Brain microvascular endothelial cell (primary cell): Measurements from ENCODE around the gene CHCHD6.

Experiments
- DNase-seq: peaks from one replicate; pipeline ENCODE4 v3.0.0-alpha.2; 2020
- H3K27ac ChIP-seq: fragments of 250-450 bp; sonication (Bioruptor Pico); 2 replicates; pipeline ENCODE4 v1.5.1; 2020; ENCODE audit warnings: mild to moderate bottlenecking, moderate library complexity
- H3K27me3 ChIP-seq: fragments of 250-450 bp; sonication (Bioruptor Pico); replicated peaks from 2 replicates; pipeline ENCODE4 v1.5.1; 2020; ENCODE audit warnings: mild to moderate bottlenecking
- H3K36me3 ChIP-seq: fragments of 250-450 bp; sonication (Bioruptor Pico); replicated peaks from 2 replicates; pipeline ENCODE4 v1.5.1; 2020; ENCODE audit warnings: mild to moderate bottlenecking
- H3K4me3 ChIP-seq: 2 replicates; pipeline ENCODE4 v1.5.1; 2011; ENCODE audit warnings: low read depth, mild to moderate bottlenecking, control low read depth, low read length, moderate library complexity
- CTCF ChIP-seq: IDR thresholded peaks from 2 replicates; pipeline ENCODE4 v1.5.1; 2011; ENCODE audit warnings: low read depth, mild to moderate bottlenecking, moderate library complexity, low read length, control low read depth, inconsistent platforms; ENCODE audit errors: missing control alignments
- in situ Hi-C: cut with HindIII; loops from 2 replicates; pipeline ENCODE4 v1.10.0; 2017; ENCODE audit warnings: low sequenced_read_pairs, low pct_ligation_motif_present

The CHCHD6 gene

GRCh38 chr3:126873416-126873815 is 169.4 kb downstream of the CHCHD6 start:
- in situ Hi-C loops = no loop called here
- no peaks in the 10 kb centered on the region for H3K27me3 ChIP-seq
- no peaks in the 10 kb centered on the region for H3K36me3 ChIP-seq
- H3K4me3 ChIP-seq = no peak overlapping the region
- no peak for DNase-seq
- no peak overlapping the region for H3K27ac ChIP-seq
- TF ChIP-seq CTCF = no peak

GRCh38 chr3:126878664-126879063 is 174.6 kb downstream of the CHCHD6 start:
- no peaks in the 10 kb centered on the region for H3K27me3 ChIP-seq
- DNase-seq = no peak
- H3K36me3 ChIP-seq = no peaks in the 10 kb centered on the region
- no peak overlapping the region for H3K4me3 ChIP-seq
- H3K27ac ChIP-seq = no peak overlapping the region
- in situ Hi-C loops = no loop called here
- TF ChIP-seq CTCF = no peak

GRCh38 chr3:126880901-126881300 is 176.9 kb downstream of the CHCHD6 start:
- in situ Hi-C loops = no loop called here
- no peak for TF ChIP-seq CTCF

GRCh38 chr3:126881861-126882260 is 177.8 kb downstream of the CHCHD6 start:
- in situ Hi-C loops = no loop called here
- Histone ChIP-seq H3K27me3 (no peaks in the 10 kb centered on the region), H3K36me3 (no peaks in the 10 kb centered on the region), H3K4me3 (no peak overlapping the region), H3K27ac (no peak overlapping the region)
- TF ChIP-seq CTCF = no peak
- DNase-seq = no peak

More at GRCh38 chr3:126880901-126881300, 176.9 kb downstream of the CHCHD6 start:
- no peaks in the 10 kb centered on the region for H3K27me3 ChIP-seq
- no peak overlapping the region for H3K27ac ChIP-seq
- H3K4me3 ChIP-seq = no peak overlapping the region
- no peak for DNase-seq
- H3K36me3 ChIP-seq = no peaks in the 10 kb centered on the region

GRCh38 chr3:126883241-126883640 is 179.2 kb downstream of the CHCHD6 start:
- no peak for TF ChIP-seq CTCF
- Histone ChIP-seq H3K36me3 (no peaks in the 10 kb centered on the region), H3K27ac (no peak overlapping the region), H3K27me3 (no peaks in the 10 kb centered on the region), H3K4me3 (no peak overlapping the region)
- DNase-seq = no peak
- in situ Hi-C loops = no loop called here

- H3K4me3 ChIP-seq = no peak overlapping the region
- no peak overlapping the region for H3K27ac ChIP-seq
- no peak for TF ChIP-seq CTCF
- no peaks in the 10 kb centered on the region for H3K27me3 ChIP-seq
- no peaks in the 10 kb centered on the region for H3K36me3 ChIP-seq
- in situ Hi-C loops = no loop called here
- no peak for DNase-seq
Observed at GRCh38 chr3:126885425-126885824, 181.4 kb downstream of the CHCHD6 start.
